Activated CD4-positive, alpha-beta memory T cell treated with anti-CD3 and anti-CD28 coated beads for 36 hours (primary cell): ENCODE data around the gene PDGFD. TPM values are rescaled to one million over a fixed set of nuclear protein-coding genes. Genes with fewer than 3 reads are reported as not detected.

Source experiments
- CTCF ChIA-PET: fragments of 350-600 bp; sonication (Branson Sonifier 250); formaldehyde crosslinking; loops from one replicate; lab custom pipeline; 2021; ENCODE audit warnings: antibody characterized with exemption, inconsistent platforms; lab: Charles Lee
- POLR2A ChIA-PET: fragments of 350-600 bp; sonication (Branson Sonifier 250); formaldehyde crosslinking; loops from one replicate; lab custom pipeline; 2021; ENCODE audit warnings: antibody characterized with exemption; lab: Charles Lee
- DNase-seq: peaks from one replicate; pipeline ENCODE4 v3.0.0-alpha.2; 2020
- H3K27ac Mint-ChIP-seq: one replicate; pipeline ENCODE4 v1.8.0; 2021; ENCODE audit warnings: mixed read lengths
- H3K27me3 Mint-ChIP-seq: one replicate; pipeline ENCODE4 v1.8.0; 2021; ENCODE audit warnings: mixed read lengths
- H3K36me3 Mint-ChIP-seq: one replicate; pipeline ENCODE4 v1.8.0; 2021; ENCODE audit warnings: mixed read lengths
- H3K4me1 Mint-ChIP-seq: one replicate; pipeline ENCODE4 v1.8.0; 2021; ENCODE audit warnings: low read depth, mixed read lengths
- H3K4me3 Mint-ChIP-seq: one replicate; pipeline ENCODE4 v1.8.0; 2021; ENCODE audit warnings: mild to moderate bottlenecking, mixed read lengths
- H3K9me3 Mint-ChIP-seq: one replicate; pipeline ENCODE4 v1.8.0; 2021; ENCODE audit warnings: mixed read lengths
- intact Hi-C: fragments of 100-400 bp; cut with micrococcal nuclease; formaldehyde crosslinking; loops from one replicate; pipeline ENCODE4 v1.15.1; 2023
- total RNA-seq, 2 experiments: library from RNA; stranded (reverse); gene quantifications; one replicate each; pipeline ENCODE4 v1.2.3, GENCODE V29; 2021

The PDGFD gene
- total RNA-seq, 2 experiments from 2014 or later = not detected

- DNase-seq = no peak
- Mint-ChIP-seq H3K4me1 (peaks cover 7% of the 10 kb centered on the region), H3K4me3 (no peak overlapping the region), H3K36me3 (no peaks in the 10 kb centered on the region), H3K27ac (no peak overlapping the region), H3K27me3 (peaks cover 19% of the 10 kb centered on the region), H3K9me3 (no peaks in the 10 kb centered on the region)
- intact Hi-C loops = no loop called here
- ChIA-PET CTCF (no interaction called here), POLR2A (no interaction called here)
Measured at GRCh38 chr11:104161751-104162450, 2.0 kb downstream of the PDGFD start.

GRCh38 chr11:104159356-104159755 is 4.6 kb downstream of the PDGFD start:
- H3K9me3 Mint-ChIP-seq = no peaks in the 10 kb centered on the region
- H3K27ac Mint-ChIP-seq = no peak overlapping the region
- CTCF ChIA-PET = interaction anchor here (0.6 kb wide), 1 partner anchor 1786 kb away, joined by 4 read pairs; no protein-coding TSS in a partner anchor
- POLR2A ChIA-PET = no interaction called here
- H3K27me3 Mint-ChIP-seq = peaks cover 14% of the 10 kb centered on the region
- no peaks in the 10 kb centered on the region for H3K36me3 Mint-ChIP-seq
- intact Hi-C loops = no loop called here
- peaks cover 7% of the 10 kb centered on the region for H3K4me1 Mint-ChIP-seq
- H3K4me3 Mint-ChIP-seq = no peak overlapping the region
- no peak for DNase-seq

- Mint-ChIP-seq H3K27ac (no peak overlapping the region), H3K9me3 (no peaks in the 10 kb centered on the region), H3K4me1 (no peaks in the 10 kb centered on the region), H3K4me3 (no peak overlapping the region), H3K36me3 (no peaks in the 10 kb centered on the region), H3K27me3 (peaks cover 1% of the 10 kb centered on the region)
- no peak for DNase-seq
- ChIA-PET POLR2A (no interaction called here), CTCF (no interaction called here)
- intact Hi-C loops = no loop called here
Measured at GRCh38 chr11:104155375-104155774, 8.6 kb downstream of the PDGFD start.

DNA sequence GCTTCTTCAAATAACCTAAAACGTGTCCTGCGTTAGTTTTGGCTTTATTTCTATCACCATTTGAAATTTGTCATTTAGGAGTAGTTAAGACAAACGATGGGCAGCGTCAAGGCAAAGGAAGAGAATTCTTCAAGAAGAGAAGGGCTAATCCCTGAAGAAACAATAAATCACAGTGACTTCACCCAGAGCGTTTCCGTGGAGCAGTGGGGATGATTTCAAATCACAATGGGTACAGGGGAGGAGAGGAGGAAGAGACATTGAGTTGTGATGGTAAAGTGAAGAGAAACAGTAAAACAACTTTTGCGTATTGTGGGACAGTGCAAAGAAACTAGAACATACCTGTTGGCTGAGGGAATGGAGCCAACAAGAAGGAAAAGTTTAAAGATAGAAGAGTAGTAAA is 9.7 kb downstream of the PDGFD start:
- intact Hi-C loops = loop anchor here (5.0 kb wide), 1 partner anchor 472 kb away; no protein-coding TSS in a partner anchor
- Mint-ChIP-seq H3K4me3 (no peak overlapping the region), H3K9me3 (no peaks in the 10 kb centered on the region), H3K27ac (no peak overlapping the region), H3K36me3 (no peaks in the 10 kb centered on the region), H3K27me3 (peaks cover 1% of the 10 kb centered on the region), H3K4me1 (no peaks in the 10 kb centered on the region)
- ChIA-PET CTCF (no interaction called here), POLR2A (no interaction called here)
- no peak for DNase-seq

- no peak for DNase-seq
- ChIA-PET POLR2A (interaction anchor here (0.5 kb wide), 1 partner anchor 29 kb away, joined by 3 read pairs; no protein-coding TSS in a partner anchor), CTCF (no interaction called here)
- no peaks in the 10 kb centered on the region for H3K9me3 Mint-ChIP-seq
- intact Hi-C loops = loop anchor here (5.0 kb wide), 1 partner anchor 471 kb away; no protein-coding TSS in a partner anchor
- H3K27ac Mint-ChIP-seq = no peak overlapping the region
- peaks cover 1% of the 10 kb centered on the region for H3K27me3 Mint-ChIP-seq
- no peaks in the 10 kb centered on the region for H3K36me3 Mint-ChIP-seq
- H3K4me1 Mint-ChIP-seq = no peaks in the 10 kb centered on the region
- no peak overlapping the region for H3K4me3 Mint-ChIP-seq
Measured at GRCh38 chr11:104152941-104153505, 10.9 kb downstream of the PDGFD start.

DNA sequence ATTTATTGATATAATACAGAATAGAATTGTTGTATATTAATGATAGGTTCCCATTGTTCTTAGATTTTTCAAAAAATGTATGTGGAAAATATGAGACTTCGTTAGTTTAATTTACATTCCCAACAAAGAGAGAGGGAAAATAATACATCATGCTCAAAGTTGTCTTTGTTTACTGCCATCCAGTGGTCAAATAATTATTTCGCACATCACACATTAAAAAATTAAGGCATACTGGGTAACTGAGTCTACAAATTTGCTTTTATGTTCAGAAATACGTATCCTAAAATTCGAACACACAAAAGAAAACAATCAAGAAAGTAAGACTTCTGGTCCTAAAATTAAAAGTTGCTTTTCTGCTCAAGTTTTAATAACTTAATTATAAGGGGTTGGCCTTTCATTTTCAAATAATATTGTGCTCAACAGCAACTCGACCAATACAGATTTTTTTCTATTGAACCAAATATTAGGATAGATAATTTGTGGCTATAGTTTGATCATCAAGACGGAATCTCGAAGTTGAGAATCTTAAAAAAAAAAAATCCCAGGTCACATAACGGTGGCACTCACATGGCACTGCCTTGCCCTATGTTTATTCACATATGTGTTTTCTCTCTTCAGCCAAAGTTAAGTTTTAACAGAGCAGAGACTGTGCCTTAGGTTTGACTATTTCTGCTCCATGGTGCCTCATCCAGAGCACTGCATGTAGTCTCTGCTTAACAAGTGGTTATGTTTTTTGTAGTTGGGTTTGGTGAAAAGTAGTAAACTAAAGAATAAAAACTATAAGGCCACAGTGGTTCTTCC is 12.3 kb downstream of the PDGFD start:
- Mint-ChIP-seq H3K9me3 (no peaks in the 10 kb centered on the region), H3K27ac (no peak overlapping the region), H3K36me3 (no peaks in the 10 kb centered on the region), H3K4me1 (no peaks in the 10 kb centered on the region), H3K27me3 (no peaks in the 10 kb centered on the region), H3K4me3 (no peak overlapping the region)
- ChIA-PET CTCF (interaction anchor here (0.7 to 0.9 kb wide), 2 partner anchors 13 to 936 kb away, joined by 3 read pairs; no protein-coding TSS in a partner anchor), POLR2A (no interaction called here)
- intact Hi-C loops = loop anchor here (5.0 kb wide), 1 partner anchor 469 kb away; no protein-coding TSS in a partner anchor
- no peak for DNase-seq

DNA sequence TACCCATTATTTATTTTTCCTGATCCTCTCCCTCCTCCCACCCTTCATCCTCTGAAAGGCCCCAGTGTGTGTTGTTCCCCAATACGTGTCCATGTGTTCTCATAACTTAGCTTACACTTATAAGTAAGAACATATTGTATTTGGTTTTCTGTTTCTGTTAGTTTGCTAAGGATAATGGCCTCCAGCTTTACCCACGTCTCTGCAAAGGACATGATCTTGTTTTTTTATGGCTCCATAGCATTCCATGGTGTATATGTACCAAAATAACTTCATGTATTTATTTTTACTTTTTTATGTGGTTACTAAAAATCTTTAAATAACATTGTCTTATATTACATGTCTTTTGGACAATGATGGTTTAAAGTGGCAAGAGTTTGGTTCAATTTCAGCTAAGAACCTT is 15.2 kb downstream of the PDGFD start:
- Mint-ChIP-seq H3K27ac (no peak overlapping the region), H3K4me1 (no peaks in the 10 kb centered on the region), H3K4me3 (no peak overlapping the region), H3K9me3 (no peaks in the 10 kb centered on the region), H3K27me3 (no peaks in the 10 kb centered on the region), H3K36me3 (no peaks in the 10 kb centered on the region)
- CTCF ChIA-PET = interaction anchor here (0.6 to 1.5 kb wide), 2 partner anchors 16 to 79 kb away, joined by 3 to 5 read pairs; partner anchors contain the start of gene PDGFD
- intact Hi-C loops = no loop called here
- no peak for DNase-seq
- POLR2A ChIA-PET = no interaction called here

DNA sequence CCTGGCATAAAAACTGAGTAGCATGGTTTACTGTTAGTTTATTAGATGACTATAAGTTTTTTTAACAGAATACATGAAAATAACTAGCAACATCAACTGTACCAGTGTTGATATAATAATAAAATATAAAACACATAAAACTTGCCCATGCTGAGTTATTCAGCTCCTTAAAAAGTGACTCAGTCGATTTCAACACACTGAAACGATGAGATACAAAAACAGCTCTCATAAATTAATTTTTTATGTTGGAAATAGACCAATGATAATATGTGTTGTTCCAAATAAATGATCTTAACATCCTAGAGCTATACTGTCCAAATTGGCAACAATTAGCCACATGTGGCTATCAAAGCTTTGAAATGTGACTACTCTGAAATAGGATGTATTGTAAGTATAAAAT is 15.9 kb downstream of the PDGFD start:
- no peaks in the 10 kb centered on the region for H3K9me3 Mint-ChIP-seq
- H3K4me3 Mint-ChIP-seq = no peak overlapping the region
- intact Hi-C loops = no loop called here
- H3K27me3 Mint-ChIP-seq = no peaks in the 10 kb centered on the region
- H3K4me1 Mint-ChIP-seq = no peaks in the 10 kb centered on the region
- no peaks in the 10 kb centered on the region for H3K36me3 Mint-ChIP-seq
- DNase-seq = no peak
- ChIA-PET CTCF (interaction anchor here (1.5 kb wide), 1 partner anchor 16 kb away, joined by 5 read pairs; the partner anchor contains the start of gene PDGFD), POLR2A (no interaction called here)
- no peak overlapping the region for H3K27ac Mint-ChIP-seq

DNA sequence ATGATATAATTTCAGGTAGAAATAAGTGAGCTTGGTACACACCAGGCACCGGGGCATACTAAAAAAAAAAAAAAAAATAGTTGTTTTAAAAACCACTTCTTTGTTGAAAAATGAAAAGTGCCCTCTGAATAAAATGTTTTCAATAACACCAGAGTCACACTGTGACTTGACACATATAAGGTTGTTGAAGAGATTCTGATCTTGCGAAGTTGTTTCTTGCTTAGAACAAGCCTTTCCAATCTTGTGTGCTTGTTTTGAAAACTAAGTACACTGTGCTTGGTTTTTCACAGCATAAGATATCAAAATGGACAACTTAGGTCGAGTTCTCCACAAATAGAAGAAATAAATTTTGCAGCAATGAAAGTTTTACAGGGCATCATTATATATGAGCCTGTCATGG is 17.0 kb downstream of the PDGFD start:
- Mint-ChIP-seq H3K9me3 (no peaks in the 10 kb centered on the region), H3K4me3 (no peak overlapping the region), H3K27ac (no peak overlapping the region), H3K27me3 (no peaks in the 10 kb centered on the region), H3K4me1 (no peaks in the 10 kb centered on the region), H3K36me3 (no peaks in the 10 kb centered on the region)
- intact Hi-C loops = no loop called here
- ChIA-PET POLR2A (no interaction called here), CTCF (no interaction called here)
- no peak for DNase-seq

GRCh38 chr11:104146421-104146820 is 17.5 kb downstream of the PDGFD start:
- Mint-ChIP-seq H3K27ac (no peak overlapping the region), H3K9me3 (no peaks in the 10 kb centered on the region), H3K36me3 (no peaks in the 10 kb centered on the region), H3K27me3 (no peaks in the 10 kb centered on the region), H3K4me3 (no peak overlapping the region), H3K4me1 (no peaks in the 10 kb centered on the region)
- ChIA-PET CTCF (no interaction called here), POLR2A (no interaction called here)
- no peak for DNase-seq
- intact Hi-C loops = no loop called here

GRCh38 chr11:104145062-104145461 is 18.9 kb downstream of the PDGFD start:
- Mint-ChIP-seq H3K36me3 (no peaks in the 10 kb centered on the region), H3K4me3 (no peak overlapping the region), H3K4me1 (no peaks in the 10 kb centered on the region), H3K27ac (no peak overlapping the region), H3K9me3 (no peaks in the 10 kb centered on the region), H3K27me3 (no peaks in the 10 kb centered on the region)
- intact Hi-C loops = no loop called here
- CTCF ChIA-PET = no interaction called here
- DNase-seq = no peak
- POLR2A ChIA-PET = no interaction called here

DNA sequence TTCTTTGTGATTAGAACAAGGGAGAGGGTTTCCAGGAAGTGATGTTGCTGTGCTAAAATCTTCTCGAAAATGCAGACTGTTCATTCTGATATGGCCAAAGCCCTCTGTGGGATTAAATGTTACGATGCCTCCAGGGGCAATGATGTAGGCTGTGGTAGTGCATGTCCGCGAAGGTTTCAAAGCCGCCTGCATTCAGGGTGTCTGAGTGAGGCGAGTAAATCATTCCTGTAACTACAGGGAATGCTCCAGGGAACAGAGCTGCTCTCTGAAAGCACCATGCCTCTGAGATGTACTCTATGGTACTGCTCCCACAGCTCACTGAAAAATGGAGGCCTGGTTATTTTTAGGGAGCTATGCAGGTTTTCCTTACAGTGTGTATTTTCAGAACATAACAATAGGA is 21.2 kb downstream of the PDGFD start:
- Mint-ChIP-seq H3K27ac (no peak overlapping the region), H3K4me3 (no peak overlapping the region), H3K9me3 (no peaks in the 10 kb centered on the region), H3K4me1 (no peaks in the 10 kb centered on the region), H3K27me3 (no peaks in the 10 kb centered on the region), H3K36me3 (no peaks in the 10 kb centered on the region)
- POLR2A ChIA-PET = no interaction called here
- intact Hi-C loops = no loop called here
- no peak for DNase-seq
- CTCF ChIA-PET = no interaction called here
